PFSK-1 (cell line): Measurements from ENCODE around the gene HBP1.

Experiments used
- FOXP2 ChIP-seq: optimal IDR thresholded peaks from 2 replicates; pipeline ENCODE3; 2011; ENCODE audit warnings: borderline replicate concordance, control low read depth, inconsistent platforms; ENCODE audit not compliant: insufficient read depth; ENCODE audit errors: extremely low read length, extremely low read depth
- POLR2AphosphoS5 ChIP-seq: IDR thresholded peaks from 2 replicates; pipeline ENCODE4 v1.6.1; 2012; ENCODE audit warnings: low read depth, mild to moderate bottlenecking, control low read depth, low read length, moderate library complexity
- SIN3A ChIP-seq: IDR thresholded peaks from 2 replicates; pipeline ENCODE4 v1.6.1; 2012; ENCODE audit warnings: mild to moderate bottlenecking, low read length, moderate library complexity, borderline replicate concordance; ENCODE audit not compliant: insufficient read depth
- TAF1 ChIP-seq: IDR thresholded peaks from 2 replicates; pipeline ENCODE4 v1.6.1; 2012; ENCODE audit warnings: low read length, control low read depth, borderline replicate concordance; ENCODE audit not compliant: insufficient read depth
- TF ChIP-seq, protein P1 (sequence below), 2 experiments: IDR thresholded peaks; 2 replicates each; pipeline versions ENCODE4 v1.6.1 to v1.8.0; 2011 to 2012; ENCODE audit warnings: low read depth in 2 of 2, low read length in 2 of 2, control low read depth in 1 of 2, inconsistent platforms in 1 of 2, mild to moderate bottlenecking in 1 of 2, moderate library complexity in 1 of 2; ENCODE audit not compliant: insufficient read depth in 1 of 2

Gene HBP1

DNA sequence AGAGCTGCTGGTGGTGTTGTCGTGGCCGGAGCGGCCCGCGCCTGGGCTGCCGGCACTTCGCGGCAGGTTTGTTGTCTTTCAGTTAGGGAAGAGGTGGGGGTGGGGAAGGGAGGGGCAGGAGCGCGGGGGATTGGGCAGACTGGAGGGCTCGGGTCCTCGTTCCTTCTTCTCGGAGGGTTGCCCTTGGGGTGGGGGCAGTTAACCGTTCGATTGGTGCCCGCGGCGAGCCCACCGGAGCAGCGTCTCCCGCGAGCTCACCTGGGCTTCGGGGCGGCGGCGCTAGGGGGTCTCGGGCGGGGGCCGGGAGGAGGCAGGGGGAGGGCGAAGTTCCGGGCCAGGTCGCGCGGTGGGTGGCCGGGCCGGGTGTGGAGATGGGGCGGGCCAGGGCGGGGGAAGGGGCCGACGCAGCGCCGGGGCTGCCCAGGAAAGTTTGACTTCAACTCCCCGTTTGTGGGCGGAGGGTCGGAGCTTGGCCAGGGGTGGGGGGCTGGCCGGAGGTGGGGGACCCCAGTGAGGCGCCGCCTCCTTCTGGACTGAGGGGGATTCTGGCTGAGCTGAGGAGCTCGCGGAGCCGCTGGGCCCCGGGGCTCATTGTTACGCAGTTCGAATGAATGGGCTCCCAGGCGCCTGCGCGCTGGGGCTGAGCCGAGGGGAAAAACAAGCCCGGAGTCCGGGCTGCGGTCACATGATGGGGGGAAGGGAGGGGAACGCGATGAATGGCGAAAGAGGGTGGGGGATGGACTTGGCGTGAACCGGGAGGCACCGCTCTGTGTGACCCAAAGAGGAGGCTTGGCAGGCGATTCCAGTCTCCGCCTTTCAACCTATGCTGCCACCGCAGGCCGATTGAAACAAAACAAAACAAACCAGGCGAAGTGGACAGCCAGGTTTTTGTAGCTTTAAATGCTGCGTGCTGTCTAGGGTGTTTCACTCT is 582 bp downstream of the HBP1 start:
- peak; percentile 60; the same call in 1 of the 2 replicates for TF ChIP-seq TAF1
- peak; percentile 95 for TF ChIP-seq FOXP2
- TF ChIP-seq, protein P1, sequence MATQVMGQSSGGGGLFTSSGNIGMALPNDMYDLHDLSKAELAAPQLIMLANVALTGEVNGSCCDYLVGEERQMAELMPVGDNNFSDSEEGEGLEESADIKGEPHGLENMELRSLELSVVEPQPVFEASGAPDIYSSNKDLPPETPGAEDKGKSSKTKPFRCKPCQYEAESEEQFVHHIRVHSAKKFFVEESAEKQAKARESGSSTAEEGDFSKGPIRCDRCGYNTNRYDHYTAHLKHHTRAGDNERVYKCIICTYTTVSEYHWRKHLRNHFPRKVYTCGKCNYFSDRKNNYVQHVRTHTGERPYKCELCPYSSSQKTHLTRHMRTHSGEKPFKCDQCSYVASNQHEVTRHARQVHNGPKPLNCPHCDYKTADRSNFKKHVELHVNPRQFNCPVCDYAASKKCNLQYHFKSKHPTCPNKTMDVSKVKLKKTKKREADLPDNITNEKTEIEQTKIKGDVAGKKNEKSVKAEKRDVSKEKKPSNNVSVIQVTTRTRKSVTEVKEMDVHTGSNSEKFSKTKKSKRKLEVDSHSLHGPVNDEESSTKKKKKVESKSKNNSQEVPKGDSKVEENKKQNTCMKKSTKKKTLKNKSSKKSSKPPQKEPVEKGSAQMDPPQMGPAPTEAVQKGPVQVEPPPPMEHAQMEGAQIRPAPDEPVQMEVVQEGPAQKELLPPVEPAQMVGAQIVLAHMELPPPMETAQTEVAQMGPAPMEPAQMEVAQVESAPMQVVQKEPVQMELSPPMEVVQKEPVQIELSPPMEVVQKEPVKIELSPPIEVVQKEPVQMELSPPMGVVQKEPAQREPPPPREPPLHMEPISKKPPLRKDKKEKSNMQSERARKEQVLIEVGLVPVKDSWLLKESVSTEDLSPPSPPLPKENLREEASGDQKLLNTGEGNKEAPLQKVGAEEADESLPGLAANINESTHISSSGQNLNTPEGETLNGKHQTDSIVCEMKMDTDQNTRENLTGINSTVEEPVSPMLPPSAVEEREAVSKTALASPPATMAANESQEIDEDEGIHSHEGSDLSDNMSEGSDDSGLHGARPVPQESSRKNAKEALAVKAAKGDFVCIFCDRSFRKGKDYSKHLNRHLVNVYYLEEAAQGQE (IDR thresholded peaks at IDR 0.05; ENCODE audit: insufficient read depth in 1 of 2, low read depth in 2 of 2, low read length in 2 of 2) = 0 out of 4 replicates have a peak, but pooled peaks of 1 of the 2 experiments have one; percentile 4
- peak; percentile 88 for TF ChIP-seq SIN3A
- peak; percentile 84; the same call in 1 of the 2 replicates for TF ChIP-seq POLR2AphosphoS5

DNA sequence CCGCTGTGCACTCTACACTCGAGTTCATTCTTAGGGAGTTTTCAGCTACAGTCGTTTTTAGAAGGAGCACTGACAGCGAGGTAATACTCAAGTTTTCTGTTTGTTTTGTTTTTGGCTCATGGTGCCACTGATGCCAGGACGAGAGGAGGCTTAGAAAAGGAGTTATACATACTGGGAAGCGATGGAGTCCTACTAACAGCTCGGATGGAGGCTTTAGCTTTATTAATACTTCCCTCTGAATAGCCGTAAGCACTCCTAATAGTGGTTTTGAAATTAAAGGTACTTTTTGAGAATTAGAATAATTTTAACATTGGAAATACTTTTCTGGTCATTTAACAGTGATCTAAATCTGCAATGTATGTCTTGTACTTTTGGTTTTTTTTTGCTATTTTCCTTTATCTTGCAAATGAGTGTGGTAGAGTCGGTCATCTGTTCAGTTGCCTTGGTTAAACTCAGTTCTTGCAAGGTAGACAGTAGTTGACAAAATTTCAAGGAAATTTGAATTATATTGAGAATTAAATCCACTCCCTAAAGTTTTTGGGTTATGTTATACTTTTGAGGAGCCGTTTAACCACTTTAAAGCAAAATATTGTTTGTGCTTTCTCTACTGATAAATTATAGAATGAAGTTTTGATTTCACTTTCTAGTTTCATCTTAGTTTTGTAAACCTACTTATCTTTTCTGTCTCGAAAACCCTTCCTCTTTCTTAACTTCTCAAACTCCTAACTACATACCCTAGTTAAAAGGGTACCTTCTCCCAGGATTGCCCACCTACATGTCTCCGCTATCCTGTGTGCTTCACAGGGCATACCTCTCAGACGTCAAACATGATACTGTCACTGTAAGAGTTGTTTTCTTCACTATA is 1.5 kb downstream of the HBP1 start:
- no peak for TF ChIP-seq FOXP2
- TF ChIP-seq POLR2AphosphoS5 = no peak; the same call in 1 of the 2 replicates
- no peak for TF ChIP-seq TAF1
- TF ChIP-seq SIN3A = no peak
- TF ChIP-seq, protein P1 (IDR thresholded peaks at IDR 0.05; ENCODE audit: insufficient read depth in 1 of 2, low read depth in 2 of 2, low read length in 2 of 2) = no peak

DNA sequence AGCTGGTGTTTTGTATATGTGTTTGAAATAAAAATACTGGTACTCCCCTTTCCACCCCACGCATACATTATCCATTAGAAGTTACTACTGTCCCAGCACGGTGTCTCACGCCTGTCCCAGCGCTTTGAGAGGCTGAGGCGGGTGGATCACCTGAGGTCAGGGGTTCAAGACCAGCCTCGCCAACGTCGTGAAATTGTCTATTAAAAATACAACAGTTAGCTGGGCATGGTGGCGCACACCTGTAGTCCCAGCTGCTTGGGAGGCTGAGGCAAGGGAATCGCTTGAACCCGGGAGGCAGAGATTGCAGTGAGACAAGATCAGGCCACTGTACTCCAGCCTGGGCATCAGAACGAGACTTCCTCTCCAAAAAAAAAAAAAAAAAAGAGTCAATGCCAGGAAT is 2.7 kb downstream of the HBP1 start:
- TF ChIP-seq, protein P1 (IDR thresholded peaks at IDR 0.05; ENCODE audit: insufficient read depth in 1 of 2, low read depth in 2 of 2, low read length in 2 of 2) = no peak
- TF ChIP-seq POLR2AphosphoS5 = no peak
- no peak for TF ChIP-seq TAF1
- no peak for TF ChIP-seq SIN3A
- no peak for TF ChIP-seq FOXP2

DNA sequence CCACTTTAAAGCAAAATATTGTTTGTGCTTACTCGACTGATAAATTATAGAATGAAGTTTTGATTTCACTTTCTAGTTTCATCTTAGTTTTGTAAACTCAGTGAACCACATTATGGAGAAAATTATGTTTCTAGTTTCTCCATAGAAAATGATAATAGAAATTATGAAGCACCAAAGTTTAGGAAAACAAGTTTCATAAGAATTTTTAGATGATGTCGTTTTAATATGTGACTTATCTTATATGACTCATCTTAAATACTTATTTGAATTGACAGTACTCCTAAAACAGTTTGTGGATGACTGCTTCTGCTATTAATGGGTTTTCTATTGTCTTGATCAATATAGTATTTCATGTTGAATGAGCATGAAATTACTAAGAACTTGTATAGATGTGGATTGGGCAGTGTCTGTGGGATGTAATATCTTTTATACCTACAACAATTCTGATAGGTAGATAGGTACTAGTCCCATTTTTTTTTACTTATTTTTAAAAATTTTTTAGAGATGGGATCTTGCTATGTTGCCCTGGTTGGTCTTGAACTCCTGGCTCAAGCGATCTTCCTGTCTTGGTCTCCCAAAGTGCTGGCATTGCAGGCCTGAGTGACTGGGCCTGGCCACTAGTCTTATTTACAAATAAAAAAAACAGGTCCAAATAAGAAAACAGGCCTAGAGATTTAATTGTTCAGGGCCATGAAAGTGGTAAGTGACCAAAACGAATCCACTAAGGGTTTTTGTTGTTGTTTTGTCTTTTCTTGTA is 3.7 kb downstream of the HBP1 start:
- no peak for TF ChIP-seq SIN3A
- no peak for TF ChIP-seq POLR2AphosphoS5
- no peak for TF ChIP-seq FOXP2
- TF ChIP-seq, protein P1 (IDR thresholded peaks at IDR 0.05; ENCODE audit: insufficient read depth in 1 of 2, low read depth in 2 of 2, low read length in 2 of 2) = no peak
- no peak for TF ChIP-seq TAF1
